Activated naive CD4-positive, alpha-beta T cell treated with anti-CD3 and anti-CD28 coated beads, Interleukin-2, amount 50 U/mL, for 72 hours (primary cell): Measurements from ENCODE around the gene C16orf82. TPM values are rescaled to one million over a fixed set of nuclear protein-coding genes. Genes with fewer than 3 reads are reported as not detected.
"Not testable (repeated sequence)": the region's sequence is repeated elsewhere in the genome, so short reads cannot be mapped to it uniquely, and the experiment has no call there.

Source experiments
- ATAC-seq, 2 donors: fragments of 150-1000 bp; cut with Tn5 transposase; 2 replicates each; pipeline ENCODE4 v1.10.0; 2021; ENCODE audit warnings: mild to moderate bottlenecking in 2 of 2, moderate library complexity in 2 of 2
- DNase-seq, 2 donors: peaks; one replicate each; pipeline ENCODE4 v3.0.0; 2021 to 2022; ENCODE audit warnings: low spot score in 2 of 2
- H3K27ac Mint-ChIP-seq, 2 donors: one replicate each; pipeline ENCODE4 v1.8.0; 2022; ENCODE audit warnings: mild to moderate bottlenecking in 2 of 2, mixed read lengths in 2 of 2
- H3K36me3 Mint-ChIP-seq, 2 donors: one replicate each; pipeline ENCODE4 v1.8.0; 2022; ENCODE audit warnings: mixed read lengths in 2 of 2
- H3K9me3 Mint-ChIP-seq, 2 donors: one replicate each; pipeline ENCODE4 v1.8.0; 2022; ENCODE audit warnings: mixed read lengths in 2 of 2
- total RNA-seq, 2 donors: library from RNA; stranded (reverse); gene quantifications; one replicate each; pipeline ENCODE4 v1.2.3, GENCODE V29; 2022

C16orf82 gene
- total RNA-seq, 2 donors from 2014 or later, result not detected

DNA sequence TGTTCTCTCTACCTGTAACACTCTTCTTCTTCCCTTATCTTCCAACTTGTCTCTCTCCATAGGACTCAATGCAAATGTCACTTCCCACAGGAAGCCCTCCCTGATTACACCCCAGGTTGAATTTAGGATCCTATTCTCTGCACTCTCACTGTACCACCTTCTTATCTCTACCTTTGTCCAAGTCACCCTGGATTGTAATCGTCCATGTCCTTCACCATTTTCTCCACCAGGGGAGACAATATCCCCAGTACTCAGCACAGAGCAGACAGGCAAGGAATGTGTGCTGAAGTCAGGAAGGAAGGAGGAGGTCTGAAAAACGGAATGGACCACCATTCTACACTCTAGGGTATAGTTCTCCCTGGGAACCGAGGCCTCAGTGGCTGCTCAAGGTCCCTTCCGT is 14.2 kb downstream of the C16orf82 start:
- Mint-ChIP-seq H3K9me3 (peaks cover 6 to 10% of the 10 kb centered on the region in 2 donors), H3K27ac (peak overlapping the region in 1 of 2 donors; percentile 3), H3K36me3 (peaks cover 7% of the 10 kb centered on the region in 2 donors)
- DNase-seq (no peak), ATAC-seq (no peak)

DNA sequence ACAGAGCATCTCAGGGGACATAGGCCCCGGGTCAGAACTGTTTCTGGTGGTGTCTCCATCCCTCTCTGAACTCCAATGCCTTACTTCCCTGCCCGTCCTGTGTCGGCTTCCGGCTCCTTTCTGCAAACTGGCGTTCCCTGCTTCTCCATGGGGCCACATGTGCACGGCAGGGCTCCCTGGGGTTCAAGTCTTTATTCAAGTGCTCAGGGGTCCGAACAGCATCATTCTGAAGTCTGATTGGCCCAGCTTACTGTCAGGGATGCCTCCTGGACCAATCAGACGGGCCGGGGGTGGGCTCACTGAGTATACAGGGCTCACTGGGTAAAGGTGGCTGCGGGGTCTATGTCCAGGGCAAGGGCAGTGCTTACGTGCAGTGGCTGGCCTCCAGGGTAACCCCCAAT is 17.1 kb downstream of the C16orf82 start:
- ATAC-seq (no peak), DNase-seq (no peak)
- H3K9me3 Mint-ChIP-seq, result no peaks in the 10 kb centered on the region
- H3K27ac Mint-ChIP-seq, result no peak overlapping the region
- no peaks in the 10 kb centered on the region for H3K36me3 Mint-ChIP-seq

DNA sequence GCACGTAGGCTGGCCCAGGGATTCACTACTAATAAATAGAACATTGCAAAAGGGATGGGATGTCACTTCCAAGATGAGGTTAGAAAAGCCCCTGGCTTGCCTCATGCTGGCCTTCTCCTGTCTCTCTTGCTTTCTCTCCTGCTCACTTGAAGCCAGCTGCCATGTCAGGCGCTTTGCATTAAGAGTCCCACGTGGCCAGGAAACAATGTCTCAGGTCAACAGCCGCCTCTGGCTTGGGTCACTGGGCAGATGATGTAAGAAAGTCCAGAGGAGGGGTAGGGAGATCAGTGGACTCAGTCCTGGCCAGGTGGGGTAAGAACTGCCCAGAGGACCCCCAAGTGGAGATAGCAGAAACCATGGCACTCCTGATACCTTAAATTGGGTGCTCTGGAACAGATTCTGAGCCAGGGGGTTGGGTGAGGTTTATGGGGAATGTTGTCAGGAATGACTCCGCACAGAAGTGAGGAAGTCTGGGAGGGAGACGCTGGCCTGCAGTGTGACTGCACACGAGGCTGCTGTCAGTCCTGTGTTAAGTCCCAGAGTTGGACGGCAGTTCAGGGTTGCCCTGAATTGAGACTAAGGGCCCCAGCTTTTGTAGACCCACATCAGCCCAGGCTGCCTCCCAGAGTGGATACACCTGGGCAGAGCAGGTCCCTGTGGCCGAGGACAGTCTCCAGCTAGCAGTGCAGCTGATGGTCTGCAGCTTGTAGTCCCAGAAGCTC is 17.7 kb downstream of the C16orf82 start:
- DNase-seq, result no peak
- ATAC-seq, result no peak
- Mint-ChIP-seq H3K9me3 (no peaks in the 10 kb centered on the region), H3K36me3 (no peaks in the 10 kb centered on the region), H3K27ac (no peak overlapping the region)

DNA sequence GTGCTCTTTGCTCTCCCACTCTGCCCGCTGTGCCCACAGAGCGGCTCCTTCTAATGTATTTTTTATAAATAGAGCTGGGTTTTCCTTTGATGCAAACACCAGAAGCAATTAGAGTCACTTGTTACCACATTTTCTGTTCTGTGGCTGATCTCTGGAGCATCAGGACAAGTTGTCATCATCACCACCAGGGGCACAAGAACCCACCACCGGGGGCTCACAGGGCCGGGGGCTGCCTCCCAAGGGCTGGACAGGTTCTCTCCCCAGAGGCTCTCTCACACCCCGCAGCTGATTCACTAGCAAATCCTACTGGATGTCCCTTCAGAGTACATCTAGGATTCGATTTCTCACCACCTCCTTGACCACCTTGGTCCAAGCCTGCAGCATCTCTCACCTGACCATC is 18.5 kb downstream of the C16orf82 start:
- H3K36me3 Mint-ChIP-seq, result no peaks in the 10 kb centered on the region
- no peak for ATAC-seq
- no peaks in the 10 kb centered on the region for H3K9me3 Mint-ChIP-seq
- H3K27ac Mint-ChIP-seq, result no peak overlapping the region
- DNase-seq, result no peak

DNA sequence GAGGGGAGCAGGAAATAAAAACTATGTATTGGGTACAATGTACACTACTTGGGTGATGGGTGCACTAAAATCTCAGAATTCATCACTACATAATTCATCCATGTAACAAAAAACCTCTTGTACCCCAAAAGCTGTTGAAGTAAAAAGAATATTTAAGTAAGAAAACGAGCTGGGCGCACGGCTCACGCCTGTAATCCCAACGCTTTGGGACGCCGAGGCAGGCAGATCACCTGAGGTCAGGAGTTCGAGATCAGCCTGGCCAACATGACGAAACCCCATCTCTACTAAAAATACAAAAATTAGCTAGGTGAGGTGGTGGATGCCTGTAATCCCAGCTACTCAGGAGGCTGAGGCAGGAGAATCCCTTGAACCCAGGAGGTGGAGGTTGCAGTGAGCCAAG is 19.3 kb downstream of the C16orf82 start:
- not testable (repeated sequence) for DNase-seq, H3K9me3 Mint-ChIP-seq

DNA sequence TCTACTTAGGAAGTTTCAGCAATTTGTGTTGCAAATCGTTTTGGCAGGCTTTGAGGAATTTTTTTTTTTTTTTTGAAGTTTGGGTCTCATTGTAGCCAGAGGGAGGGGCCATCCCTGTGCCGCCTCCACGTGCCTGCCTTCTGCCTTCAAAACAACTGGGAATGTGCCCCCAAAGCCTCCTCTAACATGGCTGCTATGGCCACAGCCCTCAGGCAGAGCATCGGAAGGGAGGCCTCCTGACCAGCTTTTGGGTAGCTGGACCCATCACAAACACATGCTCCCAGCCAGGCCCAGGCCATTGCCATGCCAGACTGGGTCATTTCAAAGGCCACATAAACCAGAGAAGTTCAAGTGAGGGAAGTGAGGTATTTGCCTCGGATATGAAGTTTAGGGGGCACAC is 21.5 kb downstream of the C16orf82 start:
- DNase-seq (no peak), ATAC-seq (no peak)
- no peak overlapping the region for H3K27ac Mint-ChIP-seq
- H3K9me3 Mint-ChIP-seq, result no peaks in the 10 kb centered on the region
- no peaks in the 10 kb centered on the region for H3K36me3 Mint-ChIP-seq

More for the DNA sequence above, 19.3 kb downstream of the C16orf82 start:
- H3K36me3 Mint-ChIP-seq, H3K27ac Mint-ChIP-seq, ATAC-seq: not testable (repeated sequence)

DNA sequence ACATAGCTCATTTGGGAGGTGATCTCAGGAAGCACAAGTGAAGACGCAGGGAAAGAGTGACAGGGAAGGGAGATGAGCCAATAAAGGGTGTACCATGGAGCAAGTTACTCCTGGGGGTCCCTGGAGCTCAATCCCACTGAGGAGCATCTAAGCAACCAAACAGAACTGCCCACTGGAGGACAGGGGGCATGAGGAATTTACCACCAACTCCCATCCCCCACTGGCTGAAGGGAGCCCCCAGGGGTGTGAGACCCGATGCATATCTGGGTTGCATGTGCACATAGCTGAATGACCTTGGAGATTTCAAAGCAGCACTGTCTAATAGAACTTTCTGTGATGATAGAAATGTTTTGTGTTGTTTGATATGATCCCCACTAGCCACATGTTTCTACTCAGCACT is 29.6 kb downstream of the C16orf82 start:
- ATAC-seq, result no peak
- Mint-ChIP-seq H3K27ac (no peak overlapping the region), H3K36me3 (peaks cover 0 to 5% of the 10 kb centered on the region in 2 donors), H3K9me3 (peaks cover 4 to 5% of the 10 kb centered on the region in 2 donors)
- DNase-seq, result no peak

DNA sequence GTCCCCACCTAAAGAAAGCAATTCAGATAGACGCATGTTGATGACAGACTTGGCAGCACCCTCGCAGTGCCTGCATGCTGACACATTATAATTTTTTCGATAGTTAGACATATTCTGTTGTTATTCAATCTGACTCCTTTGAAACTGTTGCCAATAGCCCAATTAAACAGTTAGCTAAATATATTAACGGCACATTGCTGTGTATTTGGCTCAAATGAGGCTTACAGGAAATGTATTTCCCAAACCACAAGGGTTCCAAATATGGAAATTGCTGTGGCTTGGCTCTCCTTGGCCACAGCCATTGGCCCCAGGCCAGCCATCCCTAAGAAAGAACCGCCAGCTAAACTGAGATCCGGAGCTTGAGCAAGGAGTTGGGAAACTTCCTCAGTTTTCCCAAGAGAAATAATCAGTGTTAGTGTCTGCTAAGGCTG is 31.1 kb downstream of the C16orf82 start:
- peaks cover 0 to 5% of the 10 kb centered on the region in 2 donors for H3K36me3 Mint-ChIP-seq
- ATAC-seq (no peak), DNase-seq (no peak)
- H3K27ac Mint-ChIP-seq, result no peak overlapping the region
- peaks cover 4 to 5% of the 10 kb centered on the region in 2 donors for H3K9me3 Mint-ChIP-seq

DNA sequence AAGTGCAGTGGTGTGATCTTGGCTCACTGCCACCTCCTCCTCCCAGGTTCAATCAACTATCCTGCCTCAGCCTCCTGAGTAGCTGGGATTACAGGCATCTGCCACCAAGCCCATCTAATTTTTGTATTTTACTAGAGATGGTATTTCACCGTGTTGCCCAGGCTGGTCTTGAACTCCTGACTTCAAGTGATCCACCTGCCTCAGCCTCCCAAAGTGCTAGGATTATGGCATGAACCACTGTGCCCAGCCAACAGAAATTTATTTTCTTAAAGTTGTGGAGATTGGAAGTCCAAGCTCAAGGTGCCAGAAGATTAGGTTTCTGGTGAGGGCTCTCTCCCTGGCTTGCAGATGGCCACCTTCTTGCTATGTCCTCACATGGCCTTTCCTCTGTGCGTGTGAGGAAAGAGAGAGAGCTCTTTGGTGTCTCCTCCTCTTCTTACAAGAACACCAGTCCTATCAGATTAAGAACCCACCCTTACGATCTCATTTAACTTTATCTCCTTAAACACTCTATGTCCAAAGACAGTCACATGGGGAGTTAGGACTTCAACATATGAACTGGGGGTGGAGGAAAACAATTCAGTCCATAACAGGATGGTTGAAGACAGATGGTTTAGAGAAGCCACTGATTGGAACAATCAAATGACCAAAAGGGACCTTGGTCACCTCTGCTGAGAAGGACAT is 31.8 kb downstream of the C16orf82 start:
- Mint-ChIP-seq H3K36me3 (peaks cover 0 to 5% of the 10 kb centered on the region in 2 donors), H3K9me3 (peaks cover 4 to 9% of the 10 kb centered on the region in 2 donors), H3K27ac (no peak overlapping the region)
- ATAC-seq (no peak), DNase-seq (no peak)

DNA sequence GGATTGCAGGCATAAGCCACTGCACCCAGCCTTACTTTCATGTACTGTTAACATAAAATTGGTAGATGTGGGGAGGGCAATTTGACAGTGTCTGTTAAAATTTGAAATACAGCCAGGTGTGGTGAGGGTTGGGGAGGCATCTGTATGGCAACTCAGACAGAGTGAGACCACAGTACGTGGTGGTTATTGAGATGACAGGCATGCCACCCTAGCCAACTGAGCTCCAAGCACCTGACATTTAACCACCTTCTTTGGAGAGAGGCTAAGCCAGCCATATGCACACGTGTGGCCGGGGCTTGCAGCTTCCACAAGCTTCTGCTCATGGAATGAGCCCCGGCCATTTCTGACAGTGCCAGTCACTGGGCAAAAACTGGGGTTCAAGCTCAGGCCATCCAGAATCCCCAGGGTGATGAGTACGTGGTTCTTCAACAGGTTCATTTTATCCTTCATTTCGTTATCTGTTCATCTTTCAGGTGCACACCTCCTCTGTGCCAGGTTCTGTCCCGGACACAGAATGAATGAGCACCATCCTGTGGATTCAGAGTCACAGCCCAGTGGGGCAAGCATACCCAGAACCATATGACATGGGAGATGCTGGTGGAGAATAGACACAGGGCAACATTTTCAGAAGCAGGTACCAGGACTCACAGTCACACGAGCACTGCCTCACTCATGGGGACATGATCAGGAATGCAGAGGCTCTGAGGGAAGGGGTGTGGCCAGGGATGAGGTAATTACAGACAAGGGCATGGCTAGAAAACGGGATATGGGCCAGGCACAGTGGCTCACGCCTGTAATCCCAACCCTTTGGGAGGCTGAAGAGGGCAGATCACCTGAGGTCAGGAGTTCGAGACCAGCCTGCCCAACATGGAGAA is 36.2 kb downstream of the C16orf82 start:
- H3K27ac Mint-ChIP-seq, result no peak overlapping the region
- no peaks in the 10 kb centered on the region for H3K36me3 Mint-ChIP-seq
- no peak for DNase-seq
- peaks cover 0 to 4% of the 10 kb centered on the region in 2 donors for H3K9me3 Mint-ChIP-seq
- ATAC-seq, result no peak

DNA sequence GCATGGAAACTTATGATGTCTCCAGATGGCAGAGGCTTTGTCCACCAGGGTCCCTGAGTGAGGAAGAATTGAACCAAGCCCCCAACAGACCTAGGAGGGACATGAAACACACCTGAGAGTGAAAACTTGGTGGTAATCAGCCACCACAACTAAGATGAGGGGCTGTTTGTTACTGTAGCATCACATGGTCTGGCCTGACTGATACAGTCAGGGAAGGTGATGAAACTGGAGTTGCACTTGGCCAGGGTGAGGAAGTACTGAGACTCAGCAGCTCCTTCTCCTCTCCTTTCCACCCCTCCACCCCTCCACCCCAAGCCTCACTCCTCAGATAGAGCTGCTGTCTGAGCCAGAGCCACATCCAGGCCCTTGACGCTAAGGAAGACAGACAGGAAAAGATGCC is 37.2 kb downstream of the C16orf82 start:
- no peak for ATAC-seq
- H3K27ac Mint-ChIP-seq, result no peak overlapping the region
- H3K36me3 Mint-ChIP-seq, result no peaks in the 10 kb centered on the region
- H3K9me3 Mint-ChIP-seq, result peaks cover 0 to 4% of the 10 kb centered on the region in 2 donors
- DNase-seq, result no peak

DNA sequence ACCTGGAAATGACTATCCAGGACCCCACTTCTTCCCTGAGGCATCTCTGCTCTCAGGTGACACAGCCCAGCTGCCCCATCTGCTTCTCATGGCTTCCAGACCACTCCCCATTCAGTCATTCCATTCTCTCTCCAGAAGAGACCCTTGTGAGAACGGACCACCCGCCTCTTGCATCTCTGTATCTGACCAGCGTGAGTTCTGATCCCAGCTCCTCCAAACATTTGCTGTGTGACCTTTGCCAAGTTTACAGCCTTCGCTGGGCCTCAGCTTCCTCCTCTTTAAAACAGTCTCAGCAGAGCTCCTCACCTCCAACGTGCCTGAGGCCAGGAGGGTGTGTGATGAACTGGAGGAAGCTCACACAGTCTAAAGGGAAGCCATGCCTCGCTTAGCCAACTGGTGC is 39.6 kb downstream of the C16orf82 start:
- Mint-ChIP-seq H3K9me3 (peaks cover 0 to 4% of the 10 kb centered on the region in 2 donors), H3K27ac (no peak overlapping the region), H3K36me3 (no peaks in the 10 kb centered on the region)
- no peak for DNase-seq
- no peak for ATAC-seq

DNA sequence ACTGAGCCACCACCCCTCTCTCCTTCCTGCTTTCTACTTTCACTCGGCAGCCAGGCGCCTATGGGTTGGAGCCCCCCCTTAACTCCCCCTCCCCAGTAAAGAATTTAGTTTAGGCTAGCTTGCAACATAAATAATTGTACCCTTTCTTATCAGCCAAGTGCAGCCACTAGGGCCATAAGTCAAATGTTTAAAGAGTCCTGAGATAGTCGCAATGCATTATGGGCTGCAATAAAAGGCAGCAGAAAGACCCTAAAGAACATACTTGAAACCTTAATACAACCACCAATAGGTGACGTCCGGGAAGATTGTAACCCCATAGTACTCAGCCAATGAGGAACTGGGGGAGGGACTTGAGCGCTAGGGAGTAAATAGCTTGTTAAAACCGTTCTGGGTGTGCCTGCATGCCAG is 40.5 kb downstream of the C16orf82 start:
- ATAC-seq, result no peak
- H3K9me3 Mint-ChIP-seq, result peaks cover 0 to 4% of the 10 kb centered on the region in 2 donors
- DNase-seq, result no peak
- H3K36me3 Mint-ChIP-seq, result no peaks in the 10 kb centered on the region
- no peak overlapping the region for H3K27ac Mint-ChIP-seq

DNA sequence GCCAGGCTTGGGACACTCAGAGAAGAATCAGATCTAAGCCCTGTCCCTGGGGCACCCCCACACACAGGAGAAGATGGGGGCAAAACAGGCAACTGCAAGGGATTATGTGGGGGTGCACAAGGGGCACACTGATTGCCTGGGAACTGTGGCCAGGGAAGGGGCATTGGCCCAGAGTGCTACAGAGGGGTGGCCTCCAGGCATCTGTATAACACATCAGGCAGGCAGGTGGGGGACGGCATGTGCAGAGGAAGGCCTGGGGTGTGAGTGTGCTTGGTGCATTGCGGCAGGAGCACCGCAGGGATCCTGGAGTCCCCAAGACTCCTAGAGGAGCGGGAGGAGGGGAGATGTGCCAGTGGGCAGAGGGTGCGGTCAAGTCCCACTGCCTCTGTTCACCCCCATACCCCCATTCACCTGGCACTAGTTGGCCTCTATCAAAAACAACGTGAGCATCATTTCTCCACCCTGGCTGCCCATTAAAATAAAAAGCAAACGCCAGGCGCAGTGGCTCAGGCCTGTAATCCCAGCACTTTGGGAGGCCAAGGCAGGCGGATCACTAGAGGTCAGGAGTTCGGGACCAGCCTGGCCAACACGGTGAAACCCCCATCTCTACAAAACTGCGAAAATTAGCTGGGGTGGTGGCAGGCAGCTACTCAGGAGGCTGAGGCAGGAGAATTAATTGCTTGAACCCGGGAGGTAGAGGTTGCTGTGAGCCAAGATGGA is 41.5 kb downstream of the C16orf82 start:
- Mint-ChIP-seq H3K9me3 (peaks cover 0 to 2% of the 10 kb centered on the region in 2 donors), H3K27ac (no peak overlapping the region)

DNA sequence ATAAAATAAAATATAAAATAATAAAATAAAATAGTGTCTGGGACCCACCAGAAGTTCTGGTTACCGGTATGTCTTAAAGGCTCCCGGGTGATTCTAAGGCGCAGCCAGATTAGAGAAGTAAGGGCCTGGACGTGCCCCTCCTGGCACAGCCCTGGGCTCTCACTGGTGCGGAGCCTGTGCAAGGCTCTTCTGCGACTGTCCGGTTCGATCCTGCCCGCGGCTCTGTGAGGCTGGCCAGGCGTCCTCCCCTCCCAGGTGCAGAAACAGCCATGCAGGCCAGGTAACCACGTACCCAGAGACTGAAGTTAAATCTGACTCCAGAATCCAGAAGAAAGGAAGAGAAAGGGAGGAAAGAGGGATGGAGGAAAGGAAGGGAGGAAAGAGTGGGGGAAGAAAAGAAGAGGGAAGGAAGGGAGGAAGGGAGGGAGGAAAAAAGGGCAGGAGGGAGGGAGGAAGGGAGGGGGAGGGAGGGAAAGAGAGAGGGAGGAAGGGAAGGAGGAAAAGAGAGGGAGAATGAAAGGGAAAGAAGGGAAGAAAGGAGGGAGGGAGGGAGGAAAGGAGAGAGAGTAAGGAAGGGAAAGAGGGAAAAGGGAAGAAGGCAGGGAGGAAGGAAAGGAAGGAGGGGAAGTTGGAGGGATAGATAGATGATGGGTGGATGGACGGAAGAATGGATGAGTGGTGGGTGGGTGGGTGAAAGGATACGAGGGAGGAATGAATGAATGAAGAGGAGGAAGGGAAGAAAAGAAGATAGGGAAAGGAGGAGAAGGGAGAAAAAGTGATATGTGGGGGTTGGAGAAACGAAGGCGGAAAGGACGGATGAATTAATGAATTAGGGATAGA is 42.3 kb downstream of the C16orf82 start:
- Mint-ChIP-seq H3K36me3 (no peaks in the 10 kb centered on the region), H3K27ac (peak overlapping the region in 1 of 2 donors; percentile 53), H3K9me3 (no peaks in the 10 kb centered on the region)
- DNase-seq, result no peak
- no peak for ATAC-seq

More for the DNA sequence above, 41.5 kb downstream of the C16orf82 start:
- ATAC-seq (no peak), DNase-seq (no peak)
- no peaks in the 10 kb centered on the region for H3K36me3 Mint-ChIP-seq
